T-helper 2 cell treated with Interferon-gamma antibody and Interleukin-4, amounts not matched to agents 100 ng/mL and 5 ng/mL, for 36 hours (primary cell): ENCODE data around the gene SLIT1. TPM values are rescaled to one million over a fixed set of nuclear protein-coding genes. Genes with fewer than 3 reads are reported as not detected.

Experiments used
- intact Hi-C: fragments of 100-400 bp; cut with micrococcal nuclease; formaldehyde crosslinking; loops from one replicate; pipeline ENCODE4 v1.15.1; 2023
- total RNA-seq: library from RNA; stranded (reverse); gene quantifications from 2 replicates; pipeline ENCODE4 v1.2.3, GENCODE V29; 2022

Gene SLIT1
- total RNA-seq, 1 donor from 2014 or later, result 0.59 TPM

- intact Hi-C loops, result no loop called here
Measured at GRCh38 chr10:97117372-97117771, 68.4 kb downstream of the SLIT1 start.

- intact Hi-C loops, result no loop called here
Measured at GRCh38 chr10:97116462-97117162, 69.1 kb downstream of the SLIT1 start.

- intact Hi-C loops, result no loop called here
Measured at GRCh38 chr10:97115846-97116245, 69.9 kb downstream of the SLIT1 start.

- intact Hi-C loops, result no loop called here
Measured at GRCh38 chr10:97111615-97112014, 74.1 kb downstream of the SLIT1 start.

- intact Hi-C loops, result no loop called here
Measured at GRCh38 chr10:97109547-97109946, 76.2 kb downstream of the SLIT1 start.

DNA sequence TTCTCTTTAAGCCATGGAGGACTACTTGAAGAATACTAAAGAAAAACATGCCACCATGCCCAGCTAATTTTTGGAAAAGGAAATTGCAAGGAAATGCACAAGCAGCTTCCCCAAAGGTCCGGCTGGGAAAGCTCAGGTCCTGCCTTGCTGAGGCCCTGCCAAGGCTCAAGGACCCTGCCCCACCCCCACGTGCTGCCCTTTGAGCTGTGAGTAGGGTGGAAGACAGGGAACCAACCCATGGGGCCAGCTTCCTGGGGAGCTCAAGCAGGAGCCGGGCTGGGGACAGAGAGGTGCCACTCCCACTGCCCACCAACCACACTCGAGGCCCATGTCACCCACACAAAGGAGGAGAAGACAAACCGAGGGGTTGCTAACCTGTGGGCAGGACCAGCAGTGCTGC lies 78.2 kb downstream of the SLIT1 start:
- intact Hi-C loops, result no loop called here

DNA sequence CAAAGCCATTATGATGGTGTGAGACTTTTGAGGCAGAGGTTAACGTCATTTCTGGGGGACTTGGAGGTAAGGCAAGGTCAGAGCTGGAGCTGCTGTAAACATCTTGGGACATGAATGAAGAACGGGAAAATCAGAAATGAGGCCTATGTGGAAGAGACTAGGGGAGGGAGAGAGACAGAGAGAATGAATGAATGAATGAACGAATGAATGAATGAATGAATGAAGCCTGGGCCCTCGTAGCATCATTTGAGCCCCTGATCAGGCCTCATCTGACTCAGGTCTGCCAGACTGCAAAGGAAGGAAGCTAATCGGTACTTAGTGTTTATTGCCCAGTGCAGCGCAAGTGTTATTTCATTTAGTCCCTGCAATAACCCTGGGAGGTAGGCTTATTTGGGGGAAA lies 79.6 kb downstream of the SLIT1 start:
- intact Hi-C loops, result no loop called here

- intact Hi-C loops, result no loop called here
Measured at GRCh38 chr10:97105303-97105702, 80.5 kb downstream of the SLIT1 start.

GRCh38 chr10:97103316-97104080 lies 82.3 kb downstream of the SLIT1 start:
- intact Hi-C loops, result no loop called here

DNA sequence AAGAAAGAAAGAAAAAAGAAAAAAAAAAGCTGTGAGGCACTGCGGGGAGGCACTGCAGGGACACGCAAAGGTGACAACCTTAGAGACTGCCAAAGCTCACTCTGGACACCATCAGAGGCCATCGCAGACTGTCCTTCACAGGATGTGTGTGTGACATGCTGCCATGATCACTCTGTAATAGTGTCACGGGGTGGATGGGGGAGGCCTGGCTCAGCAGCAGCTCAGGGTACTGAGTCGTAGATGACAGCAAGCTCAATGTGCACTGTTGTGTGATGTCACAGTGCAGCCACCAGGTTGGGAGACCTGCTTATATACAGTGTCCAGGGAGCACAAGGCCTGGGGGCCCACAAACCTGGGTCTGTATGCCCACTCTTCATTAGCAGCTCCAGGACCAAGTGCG lies 83.3 kb downstream of the SLIT1 start:
- intact Hi-C loops, result no loop called here

DNA sequence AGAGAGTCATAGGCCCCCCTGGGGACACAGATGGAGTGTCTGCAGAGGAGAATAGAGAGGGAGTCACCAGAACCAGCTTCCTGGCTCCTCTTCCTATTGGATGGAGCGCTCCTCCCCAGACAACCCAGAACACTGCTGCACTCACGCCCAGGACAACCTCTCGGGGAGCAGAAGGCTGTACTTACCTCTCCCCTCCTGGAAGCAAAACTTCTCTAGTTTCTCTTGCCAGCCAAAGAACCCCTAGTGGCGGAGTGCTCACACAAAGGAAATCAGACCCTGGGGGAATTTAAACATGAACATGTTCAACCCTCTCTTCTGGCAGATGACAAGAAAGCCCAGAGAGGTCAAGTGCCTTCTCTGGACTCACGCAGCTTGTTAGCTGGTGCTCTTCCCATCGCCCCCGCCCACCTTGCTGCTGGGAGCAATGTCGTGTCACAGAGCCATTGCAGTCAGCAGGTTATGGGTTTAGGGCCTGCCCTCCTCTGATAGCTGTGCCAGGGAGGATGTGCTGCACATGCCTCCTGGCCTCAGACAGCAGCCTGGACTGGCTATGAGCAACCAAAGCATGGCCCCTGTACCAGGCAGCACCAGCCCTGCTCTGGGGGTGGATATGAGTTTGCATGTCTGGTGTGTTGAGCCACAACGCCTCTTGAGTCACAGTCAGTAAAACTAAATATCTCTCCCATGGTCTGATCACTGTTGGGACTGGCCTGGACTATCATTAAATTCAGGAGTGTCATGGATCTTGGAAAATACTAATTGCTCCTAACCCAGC lies 84.4 kb downstream of the SLIT1 start:
- intact Hi-C loops, result no loop called here

DNA sequence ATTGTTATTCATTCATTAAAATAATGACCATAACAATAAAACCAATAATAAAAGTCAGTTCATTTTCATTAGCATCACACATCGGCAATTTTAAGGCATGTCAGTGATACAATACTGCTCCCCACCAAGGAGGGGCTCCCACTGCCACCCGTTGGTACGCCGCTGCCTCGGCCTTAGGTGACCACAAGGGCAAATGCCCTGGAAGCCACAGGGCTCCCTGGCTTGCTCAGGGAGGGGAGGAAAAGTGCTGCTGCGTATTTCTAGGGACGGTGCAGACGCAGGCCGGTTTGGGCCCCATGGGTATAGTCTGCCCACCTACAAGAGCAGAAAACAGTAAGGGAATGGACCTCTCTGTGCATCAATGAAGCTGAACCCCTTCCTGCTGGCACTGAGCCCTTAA lies 85.1 kb downstream of the SLIT1 start:
- intact Hi-C loops, result no loop called here

DNA sequence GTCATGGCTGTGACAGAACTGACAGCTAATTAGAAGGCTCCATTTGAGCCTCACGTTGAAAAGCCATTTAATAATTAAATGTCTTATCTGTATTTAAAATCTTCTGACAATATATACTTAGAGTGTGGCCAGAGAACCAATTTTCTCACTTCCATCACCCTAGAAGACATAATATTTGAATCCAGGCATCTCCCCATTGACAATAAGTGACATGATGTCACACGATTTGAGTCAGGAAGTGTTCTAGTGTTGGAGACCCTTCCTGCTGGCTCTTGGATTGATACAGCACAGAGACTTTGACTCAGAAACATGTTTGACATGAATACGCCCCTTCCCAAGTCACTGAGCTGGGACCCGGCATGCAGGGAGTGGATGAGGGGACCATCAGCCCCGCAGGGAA lies 85.9 kb downstream of the SLIT1 start:
- intact Hi-C loops, result no loop called here

GRCh38 chr10:97099089-97099488 lies 86.7 kb downstream of the SLIT1 start:
- intact Hi-C loops, result no loop called here

DNA sequence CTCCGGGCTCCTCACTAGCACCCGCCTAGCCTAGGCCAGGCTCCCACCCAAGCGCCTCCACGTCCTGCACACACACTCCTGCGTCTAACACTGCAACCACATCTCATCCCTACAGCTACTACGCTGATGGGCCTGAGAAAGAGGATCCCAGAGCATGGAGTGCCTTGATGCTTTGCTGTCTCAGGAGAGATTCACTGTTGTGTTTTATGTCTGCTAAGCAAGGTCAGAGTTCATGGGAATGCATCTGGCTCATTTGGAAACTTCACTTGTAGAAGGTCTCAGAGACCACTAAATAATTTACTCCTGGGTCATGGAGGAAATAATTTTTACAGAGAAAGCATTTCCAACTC lies 88.7 kb downstream of the SLIT1 start:
- intact Hi-C loops, result no loop called here

DNA sequence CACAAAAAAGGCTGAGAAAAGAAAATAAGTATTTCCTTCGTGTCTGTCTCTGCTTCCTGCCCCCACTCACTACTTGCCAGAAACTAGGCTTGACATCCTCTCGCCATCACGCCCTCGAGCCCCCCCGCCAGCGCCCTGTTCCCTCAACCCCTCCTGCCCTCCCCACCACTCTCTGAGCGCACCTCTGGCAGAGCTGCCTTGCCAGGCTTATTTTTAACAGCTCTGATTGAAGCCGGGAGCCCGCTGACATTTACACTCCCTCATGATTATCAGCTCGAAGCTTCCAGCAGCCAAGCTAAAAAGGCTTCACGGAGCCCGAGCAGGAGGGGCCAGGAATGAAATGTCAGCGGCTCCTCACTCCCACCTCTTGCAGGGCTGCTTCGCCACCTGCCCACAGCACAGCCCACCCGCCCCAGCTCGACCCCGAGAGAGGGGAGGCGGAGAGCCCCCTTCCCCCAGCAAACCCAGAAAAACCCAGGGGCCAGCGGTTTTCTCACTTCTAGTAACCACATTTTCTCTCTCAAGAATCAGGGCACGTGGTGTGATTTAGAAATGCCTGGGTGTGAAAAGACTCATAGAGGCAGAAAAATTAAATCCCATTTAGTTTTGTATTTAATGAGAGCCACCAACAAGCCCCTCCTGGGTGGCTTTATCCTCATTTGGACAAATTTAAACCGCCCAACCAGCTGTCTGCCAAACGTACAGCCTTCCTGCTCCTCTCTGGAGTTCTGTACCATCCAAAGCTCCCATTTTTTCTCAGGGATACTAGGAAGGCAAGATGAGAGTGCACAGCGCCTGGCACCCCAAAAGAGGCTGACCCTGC lies 89.3 kb downstream of the SLIT1 start:
- intact Hi-C loops, result no loop called here

GRCh38 chr10:97095701-97096260 lies 90.0 kb downstream of the SLIT1 start:
- intact Hi-C loops, result no loop called here

DNA sequence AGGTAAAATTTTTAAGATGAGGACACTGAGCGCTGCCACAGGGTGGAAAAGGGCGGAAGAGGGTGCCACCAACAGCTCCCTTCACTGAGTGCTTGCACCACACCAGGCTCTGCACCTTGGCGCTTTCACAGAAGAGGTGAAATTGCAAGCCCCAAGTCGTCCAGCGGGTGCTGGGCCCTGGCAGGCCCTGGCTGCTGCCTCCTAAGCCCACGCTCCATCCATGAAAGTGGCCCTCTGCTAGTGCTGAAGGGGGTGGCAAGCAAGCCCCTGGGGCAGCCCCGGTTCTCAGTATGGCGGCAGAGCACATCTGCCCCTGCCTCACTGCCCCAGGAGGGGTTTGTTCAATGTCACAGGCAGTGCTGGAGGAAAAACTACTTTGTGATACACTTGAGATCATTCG lies 95.1 kb downstream of the SLIT1 start:
- intact Hi-C loops, result no loop called here

GRCh38 chr10:97090035-97090434 lies 95.7 kb downstream of the SLIT1 start:
- intact Hi-C loops, result no loop called here

DNA sequence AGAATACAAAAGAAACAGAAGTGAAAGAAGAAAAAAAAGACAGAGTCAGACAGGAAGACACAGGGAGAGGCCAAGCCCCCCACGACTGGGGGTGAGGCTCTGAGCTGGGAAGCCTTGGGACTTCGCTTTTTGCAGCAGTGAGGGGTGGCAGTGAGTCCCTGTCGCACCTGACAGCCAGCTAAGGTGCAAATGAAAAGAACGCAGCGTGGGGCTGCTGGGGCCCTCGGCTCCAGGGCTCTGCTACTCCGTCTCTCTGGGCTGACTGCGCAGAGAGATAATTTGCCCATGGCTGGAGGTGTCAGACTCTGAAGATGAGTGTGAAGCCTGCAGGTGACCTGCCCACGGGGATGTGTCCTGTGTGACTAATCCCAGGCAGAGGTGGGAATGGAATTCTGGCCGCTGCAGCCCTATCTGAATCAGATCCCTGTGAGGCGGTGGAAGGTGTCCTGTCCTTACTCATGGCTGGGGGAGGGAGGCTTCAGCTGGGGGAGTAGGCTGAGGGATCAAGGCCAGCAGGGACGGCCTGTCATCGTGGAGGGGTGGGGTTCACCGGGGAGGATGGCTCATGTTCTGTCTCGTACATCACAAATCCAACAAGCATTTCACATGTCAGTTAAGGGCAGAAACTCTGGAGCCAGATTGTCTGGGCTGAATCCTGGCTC lies 96.4 kb downstream of the SLIT1 start:
- intact Hi-C loops, result no loop called here

- intact Hi-C loops, result no loop called here
Measured at GRCh38 chr10:97087296-97087695, 98.5 kb downstream of the SLIT1 start.
